Measurements from ENCODE around the gene ZFTA.
"Not testable (repeated sequence)": the region's sequence is repeated elsewhere in the genome, so short reads cannot be mapped to it uniquely, and the experiment has no call there.

ZFTA gene

GRCh38 chr11:63768237-63769041 is at the start of gene ZFTA:
TSS of gene ZFTA (minus strand) at chr11:63768775. CDS start at chr11:63768622, 153 bp downstream.
- peak; percentile 96 for DNase-seq (ENCODE audit: low spot score)

GRCh38 chr11:63817758-63818498 is 49.4 kb upstream of the ZFTA start:
- DNase-seq (ENCODE audit: low spot score): no peak

GRCh38 chr11:63816732-63817131 is 48.2 kb upstream of the ZFTA start:
- DNase-seq (ENCODE audit: low spot score): no peak

- DNase-seq (ENCODE audit: low spot score): no peak
Observed at GRCh38 chr11:63816166-63816565, 47.6 kb upstream of the ZFTA start.

GRCh38 chr11:63814383-63814736 is 45.8 kb upstream of the ZFTA start:
- DNase-seq (ENCODE audit: low spot score): no peak

GRCh38 chr11:63813563-63814382 is 45.2 kb upstream of the ZFTA start:
- peak; percentile 79 for DNase-seq (ENCODE audit: low spot score)

- DNase-seq (ENCODE audit: low spot score): peak; percentile 98
Observed at GRCh38 chr11:63813035-63813562, 44.5 kb upstream of the ZFTA start, which contains the start of gene SPINDOC. TSS of gene SPINDOC (plus strand) at chr11:63813456. CDS start at chr11:63813687, 231 bp downstream.

- no peak for DNase-seq (ENCODE audit: low spot score)
Observed at GRCh38 chr11:63811522-63811921, 42.9 kb upstream of the ZFTA start.

GRCh38 chr11:63810383-63810782 is 41.8 kb upstream of the ZFTA start:
- not testable (repeated sequence) for DNase-seq (ENCODE audit: low spot score)

- DNase-seq (ENCODE audit: low spot score): no peak
Observed at GRCh38 chr11:63805844-63806415, 37.4 kb upstream of the ZFTA start.

GRCh38 chr11:63804259-63804658 is 35.7 kb upstream of the ZFTA start:
- DNase-seq (ENCODE audit: low spot score): no peak

GRCh38 chr11:63802637-63803414 is 34.3 kb upstream of the ZFTA start:
- DNase-seq (ENCODE audit: low spot score): no peak

- no peak for DNase-seq (ENCODE audit: low spot score)
Observed at GRCh38 chr11:63800921-63801320, 32.3 kb upstream of the ZFTA start.

- no peak for DNase-seq (ENCODE audit: low spot score)
Observed at GRCh38 chr11:63795066-63795465, 26.5 kb upstream of the ZFTA start.

- DNase-seq (ENCODE audit: low spot score): no peak
Observed at GRCh38 chr11:63793161-63793560, 24.6 kb upstream of the ZFTA start.

GRCh38 chr11:63791495-63792167 is 23.1 kb upstream of the ZFTA start:
- DNase-seq (ENCODE audit: low spot score): no peak

- DNase-seq (ENCODE audit: low spot score): no peak
Observed at GRCh38 chr11:63785823-63786222, 17.2 kb upstream of the ZFTA start.

- DNase-seq (ENCODE audit: low spot score): no peak
Observed at GRCh38 chr11:63783925-63784592, 15.5 kb upstream of the ZFTA start.

- no peak for DNase-seq (ENCODE audit: low spot score)
Observed at GRCh38 chr11:63782749-63783148, 14.2 kb upstream of the ZFTA start.

GRCh38 chr11:63779039-63779438 is 10.5 kb upstream of the ZFTA start:
- DNase-seq (ENCODE audit: low spot score): no peak

All from D341Med (cell line).